ENCODE results near the gene CFAP299.
A peak's percentile ranks its signal among the peaks of the same experiment; 100 is the strongest.

Gene CFAP299

GRCh38 chr4:80486603-80487002, 151.1 kb downstream of the CFAP299 start:
- no peak for FAIRE-seq
- DNase-seq (ENCODE audit: extremely low spot score, insufficient read length, low read depth) = no peak

- DNase-seq (ENCODE audit: extremely low spot score, insufficient read length, low read depth) (no peak), FAIRE-seq (peak; percentile 5)
Measured at GRCh38 chr4:80489798-80490197, 154.3 kb downstream of the CFAP299 start.

- no peak for FAIRE-seq
- no peak for DNase-seq (ENCODE audit: extremely low spot score, insufficient read length, low read depth)
Measured at GRCh38 chr4:80492761-80493160, 157.2 kb downstream of the CFAP299 start.

- FAIRE-seq (no peak), DNase-seq (ENCODE audit: extremely low spot score, insufficient read length, low read depth) (no peak)
Measured at GRCh38 chr4:80495865-80496264, 160.3 kb downstream of the CFAP299 start.

- DNase-seq (ENCODE audit: extremely low spot score, insufficient read length, low read depth) = no peak
- FAIRE-seq = no peak
Measured at GRCh38 chr4:80498725-80499124, 163.2 kb downstream of the CFAP299 start.

- no peak for DNase-seq (ENCODE audit: extremely low spot score, insufficient read length, low read depth)
- peak; percentile 62 for FAIRE-seq
Measured at GRCh38 chr4:80500613-80501012, 165.1 kb downstream of the CFAP299 start.

- DNase-seq (ENCODE audit: extremely low spot score, insufficient read length, low read depth) = no peak
- no peak for FAIRE-seq
Measured at GRCh38 chr4:80507077-80507476, 171.5 kb downstream of the CFAP299 start.

- DNase-seq (ENCODE audit: extremely low spot score, insufficient read length, low read depth) (no peak), FAIRE-seq (no peak)
Measured at GRCh38 chr4:80507507-80507906, 172.0 kb downstream of the CFAP299 start.

- DNase-seq (ENCODE audit: extremely low spot score, insufficient read length, low read depth) (no peak), FAIRE-seq (no peak)
Measured at GRCh38 chr4:80515496-80515895, 180.0 kb downstream of the CFAP299 start.

- DNase-seq (ENCODE audit: extremely low spot score, insufficient read length, low read depth) = no peak
- no peak for FAIRE-seq
Measured at GRCh38 chr4:80521438-80521837, 185.9 kb downstream of the CFAP299 start.

GRCh38 chr4:80526697-80527096, 191.2 kb downstream of the CFAP299 start:
- DNase-seq (ENCODE audit: extremely low spot score, insufficient read length, low read depth) (no peak), FAIRE-seq (no peak)

- FAIRE-seq (no peak), DNase-seq (ENCODE audit: extremely low spot score, insufficient read length, low read depth) (no peak)
Measured at GRCh38 chr4:80529026-80529425, 193.5 kb downstream of the CFAP299 start.

GRCh38 chr4:80532674-80533333, 197.3 kb downstream of the CFAP299 start:
- FAIRE-seq (no peak), DNase-seq (ENCODE audit: extremely low spot score, insufficient read length, low read depth) (no peak)

GRCh38 chr4:80535551-80535950, 200.0 kb downstream of the CFAP299 start:
- FAIRE-seq = peak; percentile 15
- no peak for DNase-seq (ENCODE audit: extremely low spot score, insufficient read length, low read depth)

- no peak for DNase-seq (ENCODE audit: extremely low spot score, insufficient read length, low read depth)
- no peak for FAIRE-seq
Measured at GRCh38 chr4:80538276-80538926, 202.9 kb downstream of the CFAP299 start.

- no peak for FAIRE-seq
- no peak for DNase-seq (ENCODE audit: extremely low spot score, insufficient read length, low read depth)
Measured at GRCh38 chr4:80539190-80539589, 203.7 kb downstream of the CFAP299 start.

- no peak for DNase-seq (ENCODE audit: extremely low spot score, insufficient read length, low read depth)
- no peak for FAIRE-seq
Measured at GRCh38 chr4:80540349-80540748, 204.8 kb downstream of the CFAP299 start.

GRCh38 chr4:80540785-80541469, 205.4 kb downstream of the CFAP299 start:
- DNase-seq (ENCODE audit: extremely low spot score, insufficient read length, low read depth) = peak; percentile 7
- FAIRE-seq = no peak

GRCh38 chr4:80542747-80543146, 207.2 kb downstream of the CFAP299 start:
- no peak for DNase-seq (ENCODE audit: extremely low spot score, insufficient read length, low read depth)
- no peak for FAIRE-seq

GRCh38 chr4:80560337-80560736, 224.8 kb downstream of the CFAP299 start:
- no peak for FAIRE-seq
- DNase-seq (ENCODE audit: extremely low spot score, insufficient read length, low read depth) = no peak

GRCh38 chr4:80566203-80566872, 230.8 kb downstream of the CFAP299 start:
- DNase-seq (ENCODE audit: extremely low spot score, insufficient read length, low read depth) (no peak), FAIRE-seq (no peak)
